SK-N-SH (cell line): Measurements from ENCODE around the gene CRYBA1. TPM values are rescaled to one million over a fixed set of nuclear protein-coding genes. Genes with fewer than 3 reads are reported as not detected.

Source experiments
- CTCF ChIA-PET: fragments of 300-600, 350-600 bp; formaldehyde crosslinking; extraction: SDS; loops from one replicate; lab custom pipeline; 2021; lab: Yijun Ruan, JAX
- POLR2A ChIA-PET: fragments of 350-600 bp; sonication (Branson Sonifier 250); formaldehyde crosslinking; extraction: SDS; loops from one replicate; lab custom pipeline; 2020; ENCODE audit warnings: antibody characterized with exemption, inconsistent platforms; lab: Yijun Ruan, JAX
- DNase-seq: peaks from one replicate; pipeline ENCODE4 v3.0.0; 2012
- H2AFZ ChIP-seq: fragments of 200-600 bp; sonication (generic); 2 replicates; pipeline ENCODE4 v1.8.1; 2016; ENCODE audit warnings: antibody characterized with exemption, mild to moderate bottlenecking, low read depth
- H3F3A ChIP-seq: fragments of 200-600 bp; sonication (generic); replicated peaks from 2 replicates; pipeline ENCODE3; 2016; ENCODE audit warnings: antibody characterized with exemption, mild to moderate bottlenecking; ENCODE audit not compliant: insufficient read depth
- H3K27ac ChIP-seq, 2 experiments: fragments of 200-500 bp in 1 of 2; fragments of 200-600 bp in 1 of 2; sonication (Bioruptor generic) in 1 of 2; sonication (generic), shearing (Covaris generic) in 1 of 2; 2 replicates each; pipeline versions ENCODE4 v1.5.1 to v1.6.1; 2014 to 2016; ENCODE audit warnings: low read depth in 2 of 2, inconsistent platforms in 1 of 2, low read length in 1 of 2, mild to moderate bottlenecking in 1 of 2, mixed read lengths in 1 of 2
- H3K27me3 ChIP-seq: fragments of 200-600 bp; sonication (generic), shearing (Covaris generic); 2 replicates; pipeline ENCODE4 v1.6.1; 2016; ENCODE audit warnings: mixed run types; ENCODE audit not compliant: insufficient read depth
- H3K36me3 ChIP-seq, 2 experiments: fragments of 200-500 bp in 1 of 2; fragments of 200-600 bp in 1 of 2; sonication (Bioruptor generic) in 1 of 2; sonication (generic) in 1 of 2; replicated peaks in 1 of 2; 2 replicates each; pipeline versions ENCODE3 to v1.5.1; 2014 to 2016; ENCODE audit warnings: low read length in 1 of 2, mild to moderate bottlenecking in 1 of 2; ENCODE audit not compliant: insufficient read depth in 2 of 2, control insufficient read depth in 1 of 2
- H3K4me1 ChIP-seq, 2 experiments: fragments of 200-500 bp in 1 of 2; fragments of 200-600 bp in 1 of 2; sonication (Bioruptor generic) in 1 of 2; sonication (generic), shearing (Covaris generic) in 1 of 2; 2 replicates each; pipeline versions ENCODE4 v1.5.1 to v1.6.1; 2014 to 2016; ENCODE audit warnings: low read depth in 1 of 2, low read length in 1 of 2, mixed run types in 1 of 2; ENCODE audit not compliant: insufficient read depth in 2 of 2, control insufficient read depth in 1 of 2
- H3K4me2 ChIP-seq: fragments of 200-600 bp; sonication (generic), shearing (Covaris generic); 2 replicates; pipeline ENCODE4 v1.6.1; 2017; ENCODE audit warnings: mixed run types
- H3K4me3 ChIP-seq, 2 experiments: fragments of 200-500 bp in 1 of 2; fragments of 200-600 bp in 1 of 2; sonication (Bioruptor generic) in 1 of 2; sonication (generic), shearing (Covaris generic) in 1 of 2; 2 replicates each; pipeline versions ENCODE4 v1.5.1 to v1.8.1; 2014 to 2016; ENCODE audit warnings: low read depth in 2 of 2, inconsistent platforms in 1 of 2, low read length in 1 of 2, mild to moderate bottlenecking in 1 of 2, mixed read lengths in 1 of 2, moderate library complexity in 1 of 2
- H3K79me2 ChIP-seq: fragments of 200-600 bp; sonication (generic); 2 replicates; pipeline ENCODE4 v1.8.1; 2017; ENCODE audit warnings: mild to moderate bottlenecking; ENCODE audit not compliant: insufficient read depth
- H3K9ac ChIP-seq: fragments of 200-600 bp; sonication (generic); 2 replicates; pipeline ENCODE4 v1.6.1; 2017; ENCODE audit warnings: mixed run types
- H3K9me2 ChIP-seq: fragments of 200-600 bp; sonication (generic); 2 replicates; pipeline ENCODE4 v1.6.1; 2017; ENCODE audit warnings: mixed run types
- H3K9me3 ChIP-seq: fragments of 200-600 bp; sonication (generic); 2 replicates; pipeline ENCODE4 v1.6.1; 2017; ENCODE audit warnings: mixed run types, mild to moderate bottlenecking, moderate library complexity
- H4K20me1 ChIP-seq: fragments of 200-600 bp; sonication (generic); 2 replicates; pipeline ENCODE4 v1.6.1; 2017; ENCODE audit warnings: mild to moderate bottlenecking, mixed run types; ENCODE audit not compliant: insufficient read depth
- EP300 ChIP-seq, 2 experiments: IDR thresholded peaks; 2 replicates each; pipeline versions ENCODE4 v1.4.0 to v1.6.1; 2012; ENCODE audit warnings: borderline replicate concordance in 1 of 2, low read depth in 1 of 2, low read length in 1 of 2
- EZH2phosphoT487 ChIP-seq: fragments of 200-600 bp; sonication (generic); IDR thresholded peaks from 2 replicates; pipeline ENCODE4 v1.6.1; 2017; ENCODE audit warnings: low read depth, mixed run types, mild to moderate bottlenecking, antibody characterized with exemption, moderate library complexity, borderline replicate concordance
- FOSL2 ChIP-seq: IDR thresholded peaks from 2 replicates; pipeline ENCODE4 v1.4.0; 2012; ENCODE audit warnings: low read depth, mild to moderate bottlenecking, moderate library complexity, borderline replicate concordance
- GATA2 ChIP-seq: sonication (generic); formaldehyde crosslinking; IDR thresholded peaks from 2 replicates; pipeline ENCODE4 v1.5.0; 2020; ENCODE audit warnings: mild to moderate bottlenecking, missing genetic modification reagents
- JUND ChIP-seq: IDR thresholded peaks from 2 replicates; pipeline ENCODE4 v1.4.0; 2012
- MAX ChIP-seq: IDR thresholded peaks from 2 replicates; pipeline ENCODE4 v1.4.0; 2012; ENCODE audit warnings: low read depth
- MEF2A ChIP-seq: IDR thresholded peaks from 2 replicates; pipeline ENCODE4 v1.4.0; 2012; ENCODE audit warnings: low read depth, borderline replicate concordance
- NFIC ChIP-seq: IDR thresholded peaks from 2 replicates; pipeline ENCODE4 v1.4.0; 2012; ENCODE audit warnings: borderline replicate concordance
- NRF1 ChIP-seq: IDR thresholded peaks from 2 replicates; pipeline ENCODE4 v1.6.1; 2012; ENCODE audit warnings: low read depth, mild to moderate bottlenecking, low read length
- POLR2AphosphoS5 ChIP-seq: IDR thresholded peaks from 2 replicates; pipeline ENCODE4 v1.6.1; 2012; ENCODE audit warnings: low read depth, low read length
- RAD21 ChIP-seq: IDR thresholded peaks from 2 replicates; pipeline ENCODE4 v1.6.1; 2012; ENCODE audit warnings: mild to moderate bottlenecking, low read length
- RCOR1 ChIP-seq: fragments of 150-350 bp; IDR thresholded peaks from 2 replicates; pipeline ENCODE4 v1.6.1; 2017; ENCODE audit warnings: antibody characterized with exemption, low read length
- TCF12 ChIP-seq: IDR thresholded peaks from 2 replicates; pipeline ENCODE4 v1.4.0; 2012
- TEAD4 ChIP-seq: IDR thresholded peaks from 2 replicates; pipeline ENCODE4 v1.4.0; 2012; ENCODE audit warnings: mild to moderate bottlenecking, borderline replicate concordance; ENCODE audit not compliant: insufficient read depth
- WGBS: methylation state at CpG from one replicate; pipeline ENCODE4 v1.1.6; 2017; ENCODE audit warnings: low lambda C conversion rate; 5-methylcytosine and 5-hydroxymethylcytosine counted together
- polyA plus RNA-seq, 3 experiments: library from polyadenylated mRNA; depleted of rRNA; stranded (reverse); fragments of >200 nt; gene quantifications; 2 replicates each; pipeline ENCODE4 v1.2.3, GENCODE V29; 2012

CRYBA1 gene
- polyA plus RNA-seq, 1 of the 3 experiments (the other 2 are of a cell fraction) = not detected

DNA sequence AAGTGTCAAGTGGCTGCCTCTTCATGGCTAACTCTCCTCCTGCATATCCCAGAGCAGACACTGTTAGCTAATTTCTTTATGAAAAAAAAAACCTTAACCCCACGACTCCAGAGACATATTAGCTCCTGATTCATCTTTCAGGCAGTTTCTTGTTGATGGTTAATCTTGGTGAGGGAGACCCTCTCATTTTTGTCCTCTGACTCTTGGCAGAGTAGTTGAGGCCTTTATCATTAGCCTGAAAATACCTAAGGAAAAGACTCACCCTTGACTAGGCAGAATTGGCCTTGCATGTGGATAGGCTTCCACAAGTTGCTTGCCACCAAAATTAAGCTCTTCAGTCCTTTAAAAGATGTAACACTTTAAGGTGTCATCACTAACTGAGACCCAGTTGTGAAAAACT is 4.0 kb downstream of the CRYBA1 start:
- Histone ChIP-seq H3K4me3 (no peak overlapping the region), H3K27me3 (no peaks in the 10 kb centered on the region), H3K4me1 (peaks cover 4 to 16% of the 10 kb centered on the region in 2 experiments; a peak in 3 of 4 replicates), H3K4me2 (0 out of 2 replicates have a peak overlapping the region, but pooled peaks have one; percentile 8), H3K79me2 (peaks cover 4% of the 10 kb centered on the region; the same call in 1 of the 2 replicates), H3K9ac (no peak overlapping the region), H3K9me2 (no peaks in the 10 kb centered on the region), H2AFZ (no peak overlapping the region), H3K27ac (peak overlapping the region in 1 of 2 experiments; percentile 65; a peak in 2 of 4 replicates), H3K9me3 (no peaks in the 10 kb centered on the region), H4K20me1 (peaks cover 3% of the 10 kb centered on the region; the same call in 1 of the 2 replicates), H3K36me3 (peaks cover 2 to 4% of the 10 kb centered on the region in 2 experiments), H3F3A (peaks cover 32% of the 10 kb centered on the region)
- POLR2A ChIA-PET = interaction anchor here (0.8 to 1.0 kb wide), 2 partner anchors 9 to 43 kb away, joined by 3 to 4 read pairs; partner anchors contain the start of gene NUFIP2
- CTCF ChIA-PET = interaction anchor here (0.6 to 4.1 kb wide), 10 partner anchors 8 to 127 kb away, joined by 3 to 19 read pairs (median 4); partner anchors contain the start of gene MYO18A
- 10% methylated on average over 1 of the region's 1 CpG for whole genome bisulfite sequencing
- DNase-seq = no peak
- TF ChIP-seq RAD21 = no peak
- no peak for TF ChIP-seq TCF12
- peak; percentile 55 for TF ChIP-seq JUND
- TF ChIP-seq NFIC = peak; percentile 23; the same call in 1 of the 2 replicates
- TF ChIP-seq NRF1 = no peak
- TF ChIP-seq POLR2AphosphoS5 = peak; percentile 48; the same call in 1 of the 2 replicates
- TF ChIP-seq MEF2A = no peak
- no peak for TF ChIP-seq TEAD4
- TF ChIP-seq FOSL2 = peak; percentile 66; the same call in 1 of the 2 replicates
- no peak for TF ChIP-seq EP300 (IDR thresholded peaks at IDR 0.05; ENCODE audit: borderline replicate concordance in 1 of 2, low read depth in 1 of 2, low read length in 1 of 2)
- no peak for TF ChIP-seq EZH2phosphoT487
- TF ChIP-seq RCOR1 = no peak
- TF ChIP-seq GATA2 (CRISPR knock-in tag) = no peak

DNA sequence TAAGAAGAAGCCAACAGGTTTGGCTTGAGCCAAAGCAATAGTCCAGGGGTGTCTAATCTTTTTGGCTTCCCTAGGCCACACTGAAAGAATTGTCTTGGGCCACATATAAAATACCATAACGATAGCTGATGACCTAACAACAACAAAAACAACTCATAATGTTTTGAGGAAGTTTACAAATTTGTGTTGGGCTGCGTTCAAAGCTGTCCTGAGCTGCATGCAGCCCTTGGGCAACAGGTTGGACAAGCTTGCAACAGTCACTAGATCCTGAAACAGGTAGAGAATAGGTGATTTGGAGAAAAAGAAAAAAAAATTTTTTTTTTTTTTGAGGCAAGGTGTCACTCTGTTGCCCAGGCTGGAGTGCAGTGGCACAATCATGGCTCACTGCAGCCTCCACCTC is 4.5 kb downstream of the CRYBA1 start:
- 89% methylated on average over 2 of the region's 2 CpGs for WGBS
- H3K9me3 ChIP-seq = no peaks in the 10 kb centered on the region
- H3K36me3 ChIP-seq = peaks cover 3 to 9% of the 10 kb centered on the region in 2 experiments
- H3K79me2 ChIP-seq = peaks cover 9% of the 10 kb centered on the region
- CTCF ChIA-PET = interaction anchor here (0.6 to 4.1 kb wide), 13 partner anchors 8 to 134 kb away, joined by 3 to 19 read pairs (median 4); partner anchors contain the start of gene MYO18A
- POLR2A ChIA-PET = interaction anchor here (1.0 kb wide), 1 partner anchor 9 kb away, joined by 3 read pairs; no protein-coding TSS in a partner anchor
- no peak overlapping the region for H2AFZ ChIP-seq
- DNase-seq = no peak
- peaks cover 7% of the 10 kb centered on the region; the same call in 1 of the 2 replicates for H4K20me1 ChIP-seq
- H3F3A ChIP-seq = peaks cover 36% of the 10 kb centered on the region
- H3K27ac ChIP-seq = peak overlapping the region in 1 of 2 experiments; percentile 65; a peak in 2 of 4 replicates
- TF ChIP-seq POLR2AphosphoS5 (no peak), MAX (no peak)
- no peak overlapping the region for H3K4me3 ChIP-seq
- H3K4me1 ChIP-seq = peaks cover 4 to 21% of the 10 kb centered on the region in 2 experiments; a peak in 3 of 4 replicates
- H3K9ac ChIP-seq = no peak overlapping the region
- H3K4me2 ChIP-seq = peak overlapping the region; percentile 8; the same call in 1 of the 2 replicates
- H3K9me2 ChIP-seq = no peaks in the 10 kb centered on the region
- no peaks in the 10 kb centered on the region for H3K27me3 ChIP-seq
